GM21390 (cell line): Measurements from ENCODE around the gene DNAAF8.

Experiments
- ATAC-seq: cut with Tn5 transposase; IDR thresholded peaks from one replicate; pipeline ENCODE4 v1.9.1; 2021; ENCODE audit not compliant: unreplicated experiment

DNAAF8 gene

GRCh38 chr16:4797805-4798252 is 63.5 kb downstream of the DNAAF8 start:
- ATAC-seq = no peak

GRCh38 chr16:4798456-4798855 is 64.1 kb downstream of the DNAAF8 start:
- no peak for ATAC-seq
